Measurements from ENCODE around the gene ZBTB7B.

ZBTB7B gene

GRCh38 chr1:155001675-155002463 is 733 bp upstream of the ZBTB7B start:
- DNase-seq (ENCODE audit: extremely low read depth in 1 of 2, low read depth in 1 of 2) = peak; percentile 95 to 100

- no peak for DNase-seq (ENCODE audit: extremely low read depth in 1 of 2, low read depth in 1 of 2)
Observed at GRCh38 chr1:155003227-155003765, 694 bp downstream of the ZBTB7B start.

- no peak for DNase-seq (ENCODE audit: extremely low read depth in 1 of 2, low read depth in 1 of 2)
Observed at GRCh38 chr1:155003766-155004351, 1.3 kb downstream of the ZBTB7B start.

- no peak for DNase-seq (ENCODE audit: extremely low read depth in 1 of 2, low read depth in 1 of 2)
Observed at GRCh38 chr1:155004352-155005075, 1.9 kb downstream of the ZBTB7B start.

GRCh38 chr1:155005076-155006011 is 2.7 kb downstream of the ZBTB7B start:
- DNase-seq (ENCODE audit: extremely low read depth in 1 of 2, low read depth in 1 of 2) = no peak

GRCh38 chr1:155006601-155007101 is 4.0 kb downstream of the ZBTB7B start:
- DNase-seq (ENCODE audit: extremely low read depth in 1 of 2, low read depth in 1 of 2) = no peak

- DNase-seq (ENCODE audit: extremely low read depth in 1 of 2, low read depth in 1 of 2) = no peak
Observed at GRCh38 chr1:155007251-155007828, 4.7 kb downstream of the ZBTB7B start.

GRCh38 chr1:155008015-155008941 is 5.7 kb downstream of the ZBTB7B start:
- DNase-seq (ENCODE audit: extremely low read depth in 1 of 2, low read depth in 1 of 2) = no peak

GRCh38 chr1:155009221-155009711 is 6.7 kb downstream of the ZBTB7B start:
- DNase-seq (ENCODE audit: extremely low read depth in 1 of 2, low read depth in 1 of 2) = no peak

GRCh38 chr1:155009742-155010141 is 7.1 kb downstream of the ZBTB7B start:
- DNase-seq (ENCODE audit: extremely low read depth in 1 of 2, low read depth in 1 of 2) = no peak

- no peak for DNase-seq (ENCODE audit: extremely low read depth in 1 of 2, low read depth in 1 of 2)
Observed at GRCh38 chr1:155010211-155010918, 7.8 kb downstream of the ZBTB7B start.

GRCh38 chr1:155011004-155011416 is 8.4 kb downstream of the ZBTB7B start:
- DNase-seq (ENCODE audit: extremely low read depth in 1 of 2, low read depth in 1 of 2) = no peak

- DNase-seq (ENCODE audit: extremely low read depth in 1 of 2, low read depth in 1 of 2) = no peak
Observed at GRCh38 chr1:155011437-155012025, 8.9 kb downstream of the ZBTB7B start.

- no peak for DNase-seq (ENCODE audit: extremely low read depth in 1 of 2, low read depth in 1 of 2)
Observed at GRCh38 chr1:155012026-155012546, 9.5 kb downstream of the ZBTB7B start.

- DNase-seq (ENCODE audit: extremely low read depth in 1 of 2, low read depth in 1 of 2) = no peak
Observed at GRCh38 chr1:155012776-155013602, 10.4 kb downstream of the ZBTB7B start.

- no peak for DNase-seq (ENCODE audit: extremely low read depth in 1 of 2, low read depth in 1 of 2)
Observed at GRCh38 chr1:155013632-155014031, 11.0 kb downstream of the ZBTB7B start.
